WTC11 (cell line): ENCODE measurements around the gene FRYL. TPM values are rescaled to one million over a fixed set of nuclear protein-coding genes. Genes with fewer than 3 reads are reported as not detected.

Source experiments
- ATAC-seq: fragments of 200-7000 bp; cut with Tn5 transposase; 2 replicates; pipeline ENCODE4 v1.10.0; 2021; ENCODE audit warnings: mild to moderate bottlenecking, moderate library complexity
- CTCF ChIA-PET: fragments of 300-600 bp; sonication (Branson Sonifier 250); formaldehyde crosslinking; loops from one replicate; lab custom pipeline; 2021; ENCODE audit warnings: antibody characterized with exemption; lab: Charles Lee
- POLR2A ChIA-PET: fragments of 350-600 bp; sonication (Branson Sonifier 250); formaldehyde crosslinking; loops from one replicate; lab custom pipeline; 2021; ENCODE audit warnings: antibody characterized with exemption; lab: Charles Lee
- DNase-seq: peaks from one replicate; pipeline ENCODE4 v3.0.0; 2021; ENCODE audit warnings: low spot score
- H3K27ac Mint-ChIP-seq: 2 replicates; pipeline ENCODE4 v1.8.0; 2021; ENCODE audit warnings: mixed read lengths
- H3K27me3 Mint-ChIP-seq: 2 replicates; pipeline ENCODE4 v1.8.0; 2021; ENCODE audit warnings: low read depth, mild to moderate bottlenecking, moderate library complexity, mixed read lengths
- H3K36me3 Mint-ChIP-seq: 2 replicates; pipeline ENCODE4 v1.8.0; 2021; ENCODE audit warnings: mixed read lengths
- H3K4me1 Mint-ChIP-seq: 2 replicates; pipeline ENCODE4 v1.8.0; 2022; ENCODE audit warnings: mixed read lengths
- H3K4me3 Mint-ChIP-seq: 2 replicates; pipeline ENCODE4 v1.8.0; 2021; ENCODE audit warnings: mild to moderate bottlenecking, moderate library complexity, mixed read lengths
- H3K9me3 Mint-ChIP-seq: 2 replicates; pipeline ENCODE4 v1.8.0; 2021; ENCODE audit warnings: mixed read lengths
- E2F5 ChIP-seq: sonication (generic); formaldehyde crosslinking; IDR thresholded peaks from 2 replicates; pipeline ENCODE4 v1.8.1; 2022; ENCODE audit warnings: mild to moderate bottlenecking, moderate library complexity, missing genetic modification reagents
- FOXK1 ChIP-seq: sonication (generic); formaldehyde crosslinking; IDR thresholded peaks from 2 replicates; pipeline ENCODE4 v1.8.0; 2022; ENCODE audit warnings: mild to moderate bottlenecking, moderate library complexity, missing genetic modification reagents
- FOXP1 ChIP-seq: sonication (generic); formaldehyde crosslinking; IDR thresholded peaks from 2 replicates; pipeline ENCODE4 v1.8.0; 2022; ENCODE audit warnings: missing genetic modification reagents, mild to moderate bottlenecking, moderate library complexity, borderline replicate concordance
- IRF2 ChIP-seq: sonication (generic); formaldehyde crosslinking; IDR thresholded peaks from 2 replicates; pipeline ENCODE4 v1.8.0; 2022; ENCODE audit warnings: low read depth, missing genetic modification reagents, borderline replicate concordance
- MAX ChIP-seq: sonication (generic); formaldehyde crosslinking; IDR thresholded peaks from 2 replicates; pipeline ENCODE4 v1.8.0; 2022; ENCODE audit warnings: mild to moderate bottlenecking, missing genetic modification reagents
- NFYB ChIP-seq: sonication (generic); formaldehyde crosslinking; conservative IDR thresholded peaks from 2 replicates; pipeline ENCODE4 v1.8.0; 2022; ENCODE audit warnings: low read depth, missing genetic modification reagents
- PRRX2 ChIP-seq: fragments of 250-450 bp; sonication (Bioruptor Pico); IDR thresholded peaks from 2 replicates; pipeline ENCODE4 v1.8.0; 2021; ENCODE audit warnings: mild to moderate bottlenecking
- TCF7 ChIP-seq: sonication (generic); formaldehyde crosslinking; IDR thresholded peaks from 2 replicates; pipeline ENCODE4 v1.8.0; 2022; ENCODE audit warnings: mild to moderate bottlenecking, low read depth, missing genetic modification reagents, moderate library complexity
- TEAD1 ChIP-seq: sonication (generic); formaldehyde crosslinking; IDR thresholded peaks from 2 replicates; pipeline ENCODE4 v1.8.0; 2022; ENCODE audit warnings: mild to moderate bottlenecking, missing genetic modification reagents
- ZNF121 ChIP-seq: sonication (generic); formaldehyde crosslinking; IDR thresholded peaks from 2 replicates; pipeline ENCODE4 v1.8.0; 2023; ENCODE audit warnings: missing genetic modification reagents
- ZNF423 ChIP-seq: fragments of 250-450 bp; sonication (Bioruptor Pico); IDR thresholded peaks from 2 replicates; pipeline ENCODE4 v2.1.2; 2022; ENCODE audit warnings: mild to moderate bottlenecking, moderate library complexity
- ZNF671 ChIP-seq: fragments of 250-450 bp; sonication (Bioruptor Pico); IDR thresholded peaks from 2 replicates; pipeline ENCODE4 v1.8.0; 2021; ENCODE audit warnings: mild to moderate bottlenecking
- total RNA-seq: library from RNA; stranded (reverse); gene quantifications from 3 replicates; pipeline ENCODE4 v1.2.3, GENCODE V29; 2021
- TF ChIP-seq, protein P1 (sequence below): sonication (generic); formaldehyde crosslinking; IDR thresholded peaks from 2 replicates; pipeline ENCODE4 v1.8.1; 2022; ENCODE audit warnings: missing genetic modification reagents, borderline replicate concordance
- TF ChIP-seq, protein P2 (sequence below): sonication (generic); formaldehyde crosslinking; IDR thresholded peaks from 2 replicates; pipeline ENCODE4 v1.8.1; 2022; ENCODE audit warnings: low read depth, mild to moderate bottlenecking, moderate library complexity, missing genetic modification reagents, borderline replicate concordance
- TF ChIP-seq, protein P3 (sequence below): sonication (generic); formaldehyde crosslinking; IDR thresholded peaks from 2 replicates; pipeline ENCODE4 v1.8.0; 2023; ENCODE audit warnings: missing genetic modification reagents, mild to moderate bottlenecking, borderline replicate concordance

The FRYL gene
- total RNA-seq, 1 experiment from 2014 or later, result 38.7 TPM

- TF ChIP-seq E2F5 (CRISPR knock-in tag) (0 out of 2 replicates have a peak, but pooled peaks have one; percentile 54), TCF7 (CRISPR knock-in tag) (0 out of 2 replicates have a peak, but pooled peaks have one; percentile 10), ZNF423 (CRISPR knock-in tag) (no peak), IRF2 (CRISPR knock-in tag) (no peak), NFYB (no peak), ZNF671 (CRISPR knock-in tag) (no peak), ZNF121 (CRISPR knock-in tag) (no peak), TEAD1 (CRISPR knock-in tag) (0 out of 2 replicates have a peak, but pooled peaks have one; percentile 57), MAX (CRISPR knock-in tag) (0 out of 2 replicates have a peak, but pooled peaks have one; percentile 38), FOXP1 (peak; percentile 85; the same call in 1 of the 2 replicates), FOXK1 (CRISPR knock-in tag) (0 out of 2 replicates have a peak, but pooled peaks have one; percentile 19)
- TF ChIP-seq, protein P1, sequence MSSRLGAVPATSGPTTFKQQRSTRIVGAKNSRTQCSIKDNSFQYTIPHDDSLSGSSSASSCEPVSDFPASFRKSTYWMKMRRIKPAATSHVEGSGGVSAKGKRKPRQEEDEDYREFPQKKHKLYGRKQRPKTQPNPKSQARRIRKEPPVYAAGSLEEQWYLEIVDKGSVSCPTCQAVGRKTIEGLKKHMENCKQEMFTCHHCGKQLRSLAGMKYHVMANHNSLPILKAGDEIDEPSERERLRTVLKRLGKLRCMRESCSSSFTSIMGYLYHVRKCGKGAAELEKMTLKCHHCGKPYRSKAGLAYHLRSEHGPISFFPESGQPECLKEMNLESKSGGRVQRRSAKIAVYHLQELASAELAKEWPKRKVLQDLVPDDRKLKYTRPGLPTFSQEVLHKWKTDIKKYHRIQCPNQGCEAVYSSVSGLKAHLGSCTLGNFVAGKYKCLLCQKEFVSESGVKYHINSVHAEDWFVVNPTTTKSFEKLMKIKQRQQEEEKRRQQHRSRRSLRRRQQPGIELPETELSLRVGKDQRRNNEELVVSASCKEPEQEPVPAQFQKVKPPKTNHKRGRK (CRISPR knock-in tag), result no peak
- TF ChIP-seq, protein P2, sequence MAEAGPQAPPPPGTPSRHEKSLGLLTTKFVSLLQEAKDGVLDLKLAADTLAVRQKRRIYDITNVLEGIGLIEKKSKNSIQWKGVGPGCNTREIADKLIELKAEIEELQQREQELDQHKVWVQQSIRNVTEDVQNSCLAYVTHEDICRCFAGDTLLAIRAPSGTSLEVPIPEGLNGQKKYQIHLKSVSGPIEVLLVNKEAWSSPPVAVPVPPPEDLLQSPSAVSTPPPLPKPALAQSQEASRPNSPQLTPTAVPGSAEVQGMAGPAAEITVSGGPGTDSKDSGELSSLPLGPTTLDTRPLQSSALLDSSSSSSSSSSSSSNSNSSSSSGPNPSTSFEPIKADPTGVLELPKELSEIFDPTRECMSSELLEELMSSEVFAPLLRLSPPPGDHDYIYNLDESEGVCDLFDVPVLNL, result peak; percentile 83
- TF ChIP-seq, protein P3, sequence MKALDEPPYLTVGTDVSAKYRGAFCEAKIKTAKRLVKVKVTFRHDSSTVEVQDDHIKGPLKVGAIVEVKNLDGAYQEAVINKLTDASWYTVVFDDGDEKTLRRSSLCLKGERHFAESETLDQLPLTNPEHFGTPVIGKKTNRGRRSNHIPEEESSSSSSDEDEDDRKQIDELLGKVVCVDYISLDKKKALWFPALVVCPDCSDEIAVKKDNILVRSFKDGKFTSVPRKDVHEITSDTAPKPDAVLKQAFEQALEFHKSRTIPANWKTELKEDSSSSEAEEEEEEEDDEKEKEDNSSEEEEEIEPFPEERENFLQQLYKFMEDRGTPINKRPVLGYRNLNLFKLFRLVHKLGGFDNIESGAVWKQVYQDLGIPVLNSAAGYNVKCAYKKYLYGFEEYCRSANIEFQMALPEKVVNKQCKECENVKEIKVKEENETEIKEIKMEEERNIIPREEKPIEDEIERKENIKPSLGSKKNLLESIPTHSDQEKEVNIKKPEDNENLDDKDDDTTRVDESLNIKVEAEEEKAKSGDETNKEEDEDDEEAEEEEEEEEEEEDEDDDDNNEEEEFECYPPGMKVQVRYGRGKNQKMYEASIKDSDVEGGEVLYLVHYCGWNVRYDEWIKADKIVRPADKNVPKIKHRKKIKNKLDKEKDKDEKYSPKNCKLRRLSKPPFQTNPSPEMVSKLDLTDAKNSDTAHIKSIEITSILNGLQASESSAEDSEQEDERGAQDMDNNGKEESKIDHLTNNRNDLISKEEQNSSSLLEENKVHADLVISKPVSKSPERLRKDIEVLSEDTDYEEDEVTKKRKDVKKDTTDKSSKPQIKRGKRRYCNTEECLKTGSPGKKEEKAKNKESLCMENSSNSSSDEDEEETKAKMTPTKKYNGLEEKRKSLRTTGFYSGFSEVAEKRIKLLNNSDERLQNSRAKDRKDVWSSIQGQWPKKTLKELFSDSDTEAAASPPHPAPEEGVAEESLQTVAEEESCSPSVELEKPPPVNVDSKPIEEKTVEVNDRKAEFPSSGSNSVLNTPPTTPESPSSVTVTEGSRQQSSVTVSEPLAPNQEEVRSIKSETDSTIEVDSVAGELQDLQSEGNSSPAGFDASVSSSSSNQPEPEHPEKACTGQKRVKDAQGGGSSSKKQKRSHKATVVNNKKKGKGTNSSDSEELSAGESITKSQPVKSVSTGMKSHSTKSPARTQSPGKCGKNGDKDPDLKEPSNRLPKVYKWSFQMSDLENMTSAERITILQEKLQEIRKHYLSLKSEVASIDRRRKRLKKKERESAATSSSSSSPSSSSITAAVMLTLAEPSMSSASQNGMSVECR (CRISPR knock-in tag), result 0 out of 2 replicates have a peak, but pooled peaks have one; percentile 58
Observed at GRCh38 chr4:48490012-48490679, 289.9 kb downstream of the FRYL start, which contains the start of gene ZAR1 (continued).

- H3K27me3 Mint-ChIP-seq, result peaks cover 53% of the 10 kb centered on the region
- no peaks in the 10 kb centered on the region for H3K36me3 Mint-ChIP-seq
- CTCF ChIA-PET, result interaction anchor here (0.7 kb wide), 1 partner anchor 455 kb away, joined by 3 read pairs; no protein-coding TSS in a partner anchor
- no peak for TF ChIP-seq PRRX2 (CRISPR knock-in tag)
- TF ChIP-seq ZNF423 (CRISPR knock-in tag), result peak; percentile 23; the same call in 1 of the 2 replicates
- H3K4me3 Mint-ChIP-seq, result peak overlapping the region; percentile 72
- no peak overlapping the region for H3K27ac Mint-ChIP-seq
- H3K9me3 Mint-ChIP-seq, result no peaks in the 10 kb centered on the region
- POLR2A ChIA-PET, result interaction anchor here (1.2 kb wide), 1 partner anchor 148 kb away, joined by 4 read pairs; the partner anchor contains the start of gene SLAIN2
- peaks cover 17% of the 10 kb centered on the region for H3K4me1 Mint-ChIP-seq
- ATAC-seq (peak; percentile 3; the same call in 1 of the 2 replicates), DNase-seq (no peak)
Observed at GRCh38 chr4:48489683-48490011, 290.4 kb downstream of the FRYL start.
